ENCODE measurements around the gene GRIK4. TPM values are rescaled to one million over a fixed set of nuclear protein-coding genes. Genes with fewer than 3 reads are reported as not detected.

GRIK4 gene
- total RNA-seq, 2 experiments from 2014 or later = not detected

GRCh38 chr11:120952461-120953434 lies 441.2 kb downstream of the GRIK4 start:
- ATAC-seq (peak; percentile 78), DNase-seq (peak; percentile 66)
- H3K27ac Mint-ChIP-seq = no peak overlapping the region
- CTCF ChIA-PET = interaction anchor here (0.6 to 2.4 kb wide), 2 partner anchors 18 to 213 kb away, joined by 3 to 6 read pairs; no protein-coding TSS in a partner anchor
- H3K4me1 Mint-ChIP-seq (ENCODE audit: low read depth) = peaks cover 15% of the 10 kb centered on the region
- peak overlapping the region; percentile 36 for H3K4me3 Mint-ChIP-seq
- H3K27me3 Mint-ChIP-seq = peaks cover 16% of the 10 kb centered on the region
- POLR2A ChIA-PET = no interaction called here
- H3K36me3 Mint-ChIP-seq (ENCODE audit: low read depth) = no peaks in the 10 kb centered on the region
- intact Hi-C loops (cut with micrococcal nuclease) = loop anchor here (10.0 kb wide), 1 partner anchor 438 kb away; the partner anchor contains the start of gene GRIK4
- H3K9me3 Mint-ChIP-seq = no peaks in the 10 kb centered on the region
- TF ChIP-seq CTCF (IDR thresholded peaks at IDR 0.05) = peak; percentile 69

- CTCF ChIA-PET = no interaction called here
- POLR2A ChIA-PET = no interaction called here
These were observed 442.8 kb downstream of the GRIK4 start for GRCh38 chr11:120954381-120954780.

GRCh38 chr11:120956710-120957495 lies 445.4 kb downstream of the GRIK4 start:
- Mint-ChIP-seq H3K4me1 (ENCODE audit: low read depth) (peaks cover 15% of the 10 kb centered on the region), H3K27ac (peak overlapping the region; percentile 88), H3K36me3 (ENCODE audit: low read depth) (no peaks in the 10 kb centered on the region), H3K4me3 (no peak overlapping the region), H3K27me3 (peaks cover 7% of the 10 kb centered on the region), H3K9me3 (no peaks in the 10 kb centered on the region)
- POLR2A ChIA-PET = no interaction called here
- TF ChIP-seq CTCF (IDR thresholded peaks at IDR 0.05) = no peak
- CTCF ChIA-PET = no interaction called here
- intact Hi-C loops (cut with micrococcal nuclease) = loop anchor here (10.0 kb wide), 1 partner anchor 442 kb away; the partner anchor contains the start of gene GRIK4
- peak; percentile 52 for DNase-seq
- ATAC-seq = peak; percentile 83

More at GRCh38 chr11:120954381-120954780, 442.8 kb downstream of the GRIK4 start:
- ATAC-seq (no peak), DNase-seq (no peak)
- no peaks in the 10 kb centered on the region for H3K9me3 Mint-ChIP-seq
- H3K4me1 Mint-ChIP-seq (ENCODE audit: low read depth) = peaks cover 15% of the 10 kb centered on the region
- no peak overlapping the region for H3K27ac Mint-ChIP-seq
- peaks cover 13% of the 10 kb centered on the region for H3K27me3 Mint-ChIP-seq
- intact Hi-C loops (cut with micrococcal nuclease) = loop anchor here (10.0 kb wide), 1 partner anchor 440 kb away; the partner anchor contains the start of gene GRIK4
- H3K36me3 Mint-ChIP-seq (ENCODE audit: low read depth) = no peaks in the 10 kb centered on the region
- TF ChIP-seq CTCF (IDR thresholded peaks at IDR 0.05) = no peak
- H3K4me3 Mint-ChIP-seq = no peak overlapping the region

- H3K27ac Mint-ChIP-seq = no peak overlapping the region
- no peak for ATAC-seq
- no peak overlapping the region for H3K4me3 Mint-ChIP-seq
- peaks cover 11% of the 10 kb centered on the region for H3K4me1 Mint-ChIP-seq (ENCODE audit: low read depth)
- POLR2A ChIA-PET = no interaction called here
- no peaks in the 10 kb centered on the region for H3K9me3 Mint-ChIP-seq
- CTCF ChIA-PET = no interaction called here
- peaks cover 3% of the 10 kb centered on the region for H3K27me3 Mint-ChIP-seq
- no peak for TF ChIP-seq CTCF (IDR thresholded peaks at IDR 0.05)
- intact Hi-C loops (cut with micrococcal nuclease) = loop anchor here (10.0 kb wide), 1 partner anchor 443 kb away; the partner anchor contains the start of gene GRIK4
- H3K36me3 Mint-ChIP-seq (ENCODE audit: low read depth) = no peaks in the 10 kb centered on the region
- no peak for DNase-seq
These were observed 446.6 kb downstream of the GRIK4 start for GRCh38 chr11:120958185-120958584.
